ENCODE measurements around the gene CEPT1. TPM values are rescaled to one million over a fixed set of nuclear protein-coding genes. Genes with fewer than 3 reads are reported as not detected.

The CEPT1 gene
- total RNA-seq, 4 donors from 2014 or later, result 12.6 to 82.3 (median 35.8) TPM

GRCh38 chr1:111202707-111203623 lies 62.9 kb downstream of the CEPT1 start:
- Histone ChIP-seq H3K4me1 (no peaks in the 10 kb centered on the region), H3K27me3 (no peaks in the 10 kb centered on the region), H3K27ac (no peak overlapping the region), H3K9me3 (no peaks in the 10 kb centered on the region), H3K4me3 (no peak overlapping the region), H3K36me3 (no peaks in the 10 kb centered on the region)
- intact Hi-C loops (cut with DNase I; ENCODE audit: low total_unique reads), result no loop called here
- DNase-seq, result no peak
- TF ChIP-seq POLR2A (IDR thresholded peaks at IDR 0.05) (no peak), CTCF (IDR thresholded peaks at IDR 0.05) (no peak)

GRCh38 chr1:111203681-111204200 lies 63.7 kb downstream of the CEPT1 start:
- H3K4me3 ChIP-seq, result peak overlapping the region; percentile 22 to 54
- H3K27me3 ChIP-seq, result no peaks in the 10 kb centered on the region
- DNase-seq, result peak; percentile 24 to 39
- no peaks in the 10 kb centered on the region for H3K4me1 ChIP-seq
- TF ChIP-seq POLR2A (IDR thresholded peaks at IDR 0.05), result no peak
- TF ChIP-seq CTCF (IDR thresholded peaks at IDR 0.05), result no peak
- H3K27ac ChIP-seq, result peak overlapping the region in 1 of 2 donors; percentile 29
- intact Hi-C loops (cut with DNase I; ENCODE audit: low total_unique reads), result no loop called here
- no peaks in the 10 kb centered on the region for H3K36me3 ChIP-seq
- no peaks in the 10 kb centered on the region for H3K9me3 ChIP-seq

- peak overlapping the region; percentile 22 to 54 for H3K4me3 ChIP-seq
- H3K9me3 ChIP-seq, result no peaks in the 10 kb centered on the region
- no peaks in the 10 kb centered on the region for H3K27me3 ChIP-seq
- H3K27ac ChIP-seq, result peak overlapping the region in 1 of 2 donors; percentile 29
- H3K4me1 ChIP-seq, result no peaks in the 10 kb centered on the region
- no peaks in the 10 kb centered on the region for H3K36me3 ChIP-seq
- TF ChIP-seq POLR2A (IDR thresholded peaks at IDR 0.05) (peak in 1 of 2 donors; percentile 45), CTCF (IDR thresholded peaks at IDR 0.05) (no peak)
- intact Hi-C loops (cut with DNase I; ENCODE audit: low total_unique reads), result no loop called here
- no peak for DNase-seq
Observed at GRCh38 chr1:111204201-111204982, 64.4 kb downstream of the CEPT1 start.

GRCh38 chr1:111204983-111205713 lies 65.1 kb downstream of the CEPT1 start:
- no peak overlapping the region for H3K4me3 ChIP-seq
- no peaks in the 10 kb centered on the region for H3K27me3 ChIP-seq
- H3K27ac ChIP-seq, result no peak overlapping the region
- DNase-seq, result no peak
- H3K9me3 ChIP-seq, result no peaks in the 10 kb centered on the region
- intact Hi-C loops (cut with DNase I; ENCODE audit: low total_unique reads), result no loop called here
- TF ChIP-seq CTCF (IDR thresholded peaks at IDR 0.05), result no peak
- no peak for TF ChIP-seq POLR2A (IDR thresholded peaks at IDR 0.05)
- H3K4me1 ChIP-seq, result no peaks in the 10 kb centered on the region
- no peaks in the 10 kb centered on the region for H3K36me3 ChIP-seq
